Tibial nerve (tissue), 4 donors: Measurements from ENCODE around the gene CIAPIN1. TPM values are rescaled to one million over a fixed set of nuclear protein-coding genes. Genes with fewer than 3 reads are reported as not detected.

ENCODE experiments used
- DNase-seq, 2 donors: peaks; one replicate each; pipeline ENCODE4 v3.0.0-alpha.2; 2019; ENCODE audit warnings: low spot score in 2 of 2
- H3K27ac ChIP-seq, 4 donors: fragments of 200-600 bp; sonication (generic) in 3 of 4; one replicate each; pipeline ENCODE4 v1.5.1; 2017 to 2019; ENCODE audit warnings: mild to moderate bottlenecking in 1 of 4
- H3K27me3 ChIP-seq, 2 donors: fragments of 200-600 bp; sonication (generic) in 1 of 2; one replicate each; pipeline versions ENCODE4 v1.5.1 to v1.6.0; 2017 to 2019
- H3K36me3 ChIP-seq, 3 donors: fragments of 200-600 bp; sonication (generic); one replicate each; pipeline ENCODE4 v1.5.1; 2018 to 2019
- H3K4me1 ChIP-seq, 4 donors: fragments of 200-600 bp; sonication (generic) in 3 of 4; one replicate each; pipeline ENCODE4 v1.5.1; 2017 to 2019
- H3K4me3 ChIP-seq, 4 donors: fragments of 200-600 bp; sonication (generic) in 3 of 4; one replicate each; pipeline ENCODE4 v1.5.1; 2017 to 2019; ENCODE audit warnings: mild to moderate bottlenecking in 1 of 4, moderate library complexity in 1 of 4
- H3K9me3 ChIP-seq, 4 donors: fragments of 200-600 bp; sonication (generic) in 3 of 4; one replicate each; pipeline ENCODE4 v1.5.1; 2017 to 2019
- CTCF ChIP-seq, 5 experiments: fragments of 200-600 bp in 3 of 5; fragments of 450-650 bp in 2 of 5; sonication (generic) in 3 of 5; IDR thresholded peaks; one replicate each; pipeline ENCODE4 v1.5.1; 2016 to 2019; ENCODE audit warnings: antibody characterized with exemption in 5 of 5, mild to moderate bottlenecking in 3 of 5, moderate library complexity in 2 of 5
- EP300 ChIP-seq, 2 donors: sonication (generic); formaldehyde crosslinking; IDR thresholded peaks; one replicate each; pipeline ENCODE4 v1.6.1; 2017; ENCODE audit warnings: antibody characterized with exemption in 2 of 2, mild to moderate bottlenecking in 1 of 2
- POLR2A ChIP-seq, 2 donors: fragments of 450-650 bp; IDR thresholded peaks; one replicate each; pipeline ENCODE4 v1.6.1; 2017; ENCODE audit warnings: antibody characterized with exemption in 2 of 2, mild to moderate bottlenecking in 2 of 2, moderate library complexity in 2 of 2
- WGBS, 2 donors: methylation state at CpG; one replicate each; pipeline ENCODE4 v1.1.5; 2018; 5-methylcytosine and 5-hydroxymethylcytosine counted together
- total RNA-seq, 4 donors: library from RNA; depleted of rRNA; stranded (reverse); fragments of >200 nt; gene quantifications; one replicate each; pipeline ENCODE4 v1.1.0, GENCODE V29; 2016

CIAPIN1 gene
- total RNA-seq, 4 donors from 2014 or later = 23.4 to 26.7 (median 25.7) TPM

- H3K27me3 ChIP-seq = no peaks in the 10 kb centered on the region
- WGBS, 2 donors = 49 to 61% methylated on average over 4 of the region's 4 CpGs
- peaks cover 6 to 78% (median 13%) of the 10 kb centered on the region in 3 donors for H3K36me3 ChIP-seq
- no peaks in the 10 kb centered on the region for H3K9me3 ChIP-seq
- no peak overlapping the region for H3K4me3 ChIP-seq
- TF ChIP-seq CTCF (IDR thresholded peaks at IDR 0.05) = no peak
- no peak for TF ChIP-seq POLR2A (IDR thresholded peaks at IDR 0.05)
- TF ChIP-seq EP300 (IDR thresholded peaks at IDR 0.05) = no peak
- DNase-seq = no peak
- H3K27ac ChIP-seq = peak overlapping the region in 1 of 4 donors; percentile 11
- H3K4me1 ChIP-seq = peaks cover 0 to 50% (median 10%) of the 10 kb centered on the region in 4 donors
These were observed 25.5 kb upstream of the CIAPIN1 start for GRCh38 chr16:57472665-57473060.

- peaks cover 6 to 84% (median 13%) of the 10 kb centered on the region in 3 donors for H3K36me3 ChIP-seq
- H3K27ac ChIP-seq = peak overlapping the region in 3 of 4 donors; percentile 16 to 38 (median 27)
- H3K9me3 ChIP-seq = no peaks in the 10 kb centered on the region
- no peaks in the 10 kb centered on the region for H3K27me3 ChIP-seq
- no peak for TF ChIP-seq POLR2A (IDR thresholded peaks at IDR 0.05)
- TF ChIP-seq CTCF (IDR thresholded peaks at IDR 0.05) = no peak
- no peak for TF ChIP-seq EP300 (IDR thresholded peaks at IDR 0.05)
- no peak overlapping the region for H3K4me3 ChIP-seq
- H3K4me1 ChIP-seq = peaks cover 0 to 44% (median 9%) of the 10 kb centered on the region in 4 donors
- 45 to 49% methylated on average over 8 to 10 of the region's 10 CpGs for WGBS, 2 donors
- no peak for DNase-seq
These were observed 24.9 kb upstream of the CIAPIN1 start for GRCh38 chr16:57471852-57472664.

- no peak overlapping the region for H3K27ac ChIP-seq
These were observed 24.0 kb upstream of the CIAPIN1 start for GRCh38 chr16:57471209-57471608.

GRCh38 chr16:57470711-57471110 is 23.5 kb upstream of the CIAPIN1 start:
- Histone ChIP-seq H3K27me3 (no peaks in the 10 kb centered on the region), H3K4me3 (no peak overlapping the region), H3K27ac (no peak overlapping the region), H3K36me3 (peaks cover 6 to 97% (median 18%) of the 10 kb centered on the region in 3 donors), H3K4me1 (peaks cover 0 to 31% (median 9%) of the 10 kb centered on the region in 4 donors), H3K9me3 (no peaks in the 10 kb centered on the region)
- 7 to 15% methylated on average over 6 of the region's 6 CpGs for WGBS, 2 donors
- TF ChIP-seq CTCF (IDR thresholded peaks at IDR 0.05) (no peak), POLR2A (IDR thresholded peaks at IDR 0.05) (no peak), EP300 (IDR thresholded peaks at IDR 0.05) (no peak)
- peak in 1 of 2 donors; percentile 46 for DNase-seq

More at GRCh38 chr16:57471209-57471608, 24.0 kb upstream of the CIAPIN1 start:
- 82 to 93% methylated on average over 1 of the region's 1 CpG for WGBS, 2 donors
- Histone ChIP-seq H3K27me3 (no peaks in the 10 kb centered on the region), H3K9me3 (no peaks in the 10 kb centered on the region), H3K4me1 (peaks cover 0 to 36% (median 9%) of the 10 kb centered on the region in 4 donors), H3K36me3 (peaks cover 6 to 92% (median 17%) of the 10 kb centered on the region in 3 donors), H3K4me3 (no peak overlapping the region)
- DNase-seq = no peak
- no peak for TF ChIP-seq EP300 (IDR thresholded peaks at IDR 0.05)
- TF ChIP-seq CTCF (IDR thresholded peaks at IDR 0.05) = no peak
- no peak for TF ChIP-seq POLR2A (IDR thresholded peaks at IDR 0.05)

GRCh38 chr16:57469917-57470470 is 22.8 kb upstream of the CIAPIN1 start:
- 64 to 75% methylated on average over 8 to 9 of the region's 9 CpGs for WGBS, 2 donors
- DNase-seq = no peak
- Histone ChIP-seq H3K36me3 (peaks cover 6 to 99% (median 18%) of the 10 kb centered on the region in 3 donors), H3K27ac (no peak overlapping the region), H3K4me3 (no peak overlapping the region), H3K27me3 (no peaks in the 10 kb centered on the region), H3K9me3 (no peaks in the 10 kb centered on the region), H3K4me1 (peaks cover 0 to 38% (median 10%) of the 10 kb centered on the region in 4 donors)
- no peak for TF ChIP-seq POLR2A (IDR thresholded peaks at IDR 0.05)
- TF ChIP-seq CTCF (IDR thresholded peaks at IDR 0.05) = no peak
- TF ChIP-seq EP300 (IDR thresholded peaks at IDR 0.05) = no peak
